H1 (cell line): ENCODE results near the gene PER2. TPM values are rescaled to one million over a fixed set of nuclear protein-coding genes. Genes with fewer than 3 reads are reported as not detected.
A peak's percentile ranks its signal among the peaks of the same experiment; 100 is the strongest.

Experiments used
- BCL11A ChIP-seq, 2 experiments: IDR thresholded peaks; one replicate each; pipeline ENCODE4 v1.6.1; 2011; ENCODE audit warnings: low read depth in 2 of 2, low read length in 2 of 2, mild to moderate bottlenecking in 2 of 2
- CBX8 ChIP-seq: fragments of 300-800, 300-1000 bp; sonication (generic); IDR thresholded peaks from 2 replicates; pipeline ENCODE4 v1.7.1; 2016; ENCODE audit warnings: low read depth, low read length, borderline replicate concordance
- CHD7 ChIP-seq: fragments of 300-600 bp; sonication (generic); IDR thresholded peaks from 2 replicates; pipeline ENCODE4 v1.7.1; 2012; ENCODE audit warnings: low read length, moderate library complexity, mild to moderate bottlenecking, inconsistent platforms; ENCODE audit not compliant: insufficient replicate concordance
- NANOG ChIP-seq: IDR thresholded peaks from 2 replicates; pipeline ENCODE4 v1.6.1; 2011; ENCODE audit warnings: low read length, low read depth, mild to moderate bottlenecking, inconsistent platforms; ENCODE audit not compliant: insufficient read depth, poor library complexity, severe bottlenecking
- SP1 ChIP-seq: IDR thresholded peaks from 2 replicates; pipeline ENCODE4 v1.6.1; 2011; ENCODE audit warnings: low read depth, low read length
- TAF1 ChIP-seq: IDR thresholded peaks from 2 replicates; pipeline ENCODE4 v1.6.1; 2011; ENCODE audit warnings: mild to moderate bottlenecking, low read depth, low read length
- TAF7 ChIP-seq: optimal IDR thresholded peaks from 2 replicates; pipeline ENCODE3; 2011; ENCODE audit warnings: low read depth, mild to moderate bottlenecking, inconsistent platforms, low read length, moderate library complexity, borderline replicate concordance
- TBP ChIP-seq: IDR thresholded peaks from 2 replicates; pipeline ENCODE4 v1.6.1; 2011; ENCODE audit warnings: low read depth, low read length, improper control_type of control experiment
- polyA plus RNA-seq, 7 experiments: library from polyadenylated mRNA; depleted of rRNA in 3 of 7; stranded (reverse) in 5 of 7; unstranded in 2 of 7; fragments of >200 nt in 5 of 7; fragments of 200-250 nt in 2 of 7; gene quantifications; 1 replicate in 5 of 7; 2 replicates in 1 of 7; 4 replicates in 1 of 7; pipeline versions ENCODE4 v1.2.1 to v1.2.3, GENCODE V29; 2011 to 2013; ENCODE audit warnings: missing spikeins in 2 of 7, mixed read lengths in 2 of 7
- total RNA-seq: library from RNA; stranded (reverse); fragmentation: NEBNext Ultra II Directional; extraction: Animal tissue kit (Norgen Biotek cat#: 25700); gene quantifications from 2 replicates; pipeline ENCODE4 v1.2.1, GENCODE V29; 2021

Gene PER2
- total and polyA plus RNA-seq, 2 of the 8 experiments (the other 6 are each of a cell fraction or from before 2014, with no cell fraction given) = 0.91 to 5.5 TPM

DNA sequence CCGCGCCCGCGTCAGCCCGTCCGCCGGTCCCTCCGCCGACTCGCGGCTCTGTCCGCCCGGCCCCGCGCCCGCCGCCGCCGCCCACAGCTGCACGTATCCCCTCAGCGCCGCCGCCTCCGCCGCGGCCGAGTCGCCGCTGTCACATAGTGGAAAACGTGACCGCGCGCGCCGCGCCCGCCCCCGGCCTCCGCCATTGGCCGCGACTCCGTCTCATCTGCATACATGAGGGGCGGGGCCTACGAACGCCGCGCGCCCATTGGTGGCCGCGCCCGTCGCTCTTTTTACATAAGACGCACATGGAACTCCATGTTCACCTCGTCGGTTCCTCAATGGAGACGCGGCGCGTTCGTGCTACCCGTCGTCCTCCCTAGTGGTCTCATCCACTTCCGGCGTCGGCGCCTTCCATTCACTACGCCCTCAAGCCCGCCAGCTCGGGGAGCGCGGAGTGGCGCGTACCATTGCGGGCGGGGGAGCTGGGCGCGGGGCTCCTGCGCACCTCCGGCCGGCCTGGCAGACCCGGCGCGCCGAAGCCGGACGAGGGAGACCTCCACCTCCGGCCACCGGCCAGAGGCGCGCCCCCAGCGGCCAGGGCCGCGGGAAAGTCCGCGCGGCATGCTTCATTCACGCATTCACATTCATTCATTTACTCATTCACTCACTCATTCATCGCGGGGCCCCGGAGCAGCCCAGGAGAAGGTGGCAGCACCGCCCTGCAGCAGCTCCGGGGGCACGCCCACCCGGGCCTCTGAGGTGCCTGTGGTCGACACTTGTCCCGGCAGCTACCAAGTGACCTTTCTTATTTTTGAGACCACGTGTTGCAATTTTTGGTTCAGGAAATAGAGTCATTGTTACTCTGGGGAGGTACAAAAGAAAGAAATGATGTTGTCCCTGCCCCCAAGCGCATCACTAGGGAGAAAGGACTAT, 502 bp upstream of the PER2 start (continued):
- TF ChIP-seq CHD7 = no peak
- peak; percentile 3 for TF ChIP-seq NANOG
- TF ChIP-seq TAF1 = peak; percentile 51; the same call in 1 of the 2 replicates
- peak; percentile 9 for TF ChIP-seq TAF7
- peak; percentile 36; the same call in 1 of the 2 replicates for TF ChIP-seq TBP
- TF ChIP-seq BCL11A (IDR thresholded peaks at IDR 0.05; ENCODE audit: low read depth in 2 of 2, low read length in 2 of 2) = no peak
- peak; percentile 96 for TF ChIP-seq SP1
- no peak for TF ChIP-seq CBX8
